ENCODE results near the gene B3GALT4. TPM values are rescaled to one million over a fixed set of nuclear protein-coding genes. Genes with fewer than 3 reads are reported as not detected.

B3GALT4 gene
- polyA plus RNA-seq, 5 donors: 3.3 to 4.8 (median 3.8) TPM

DNA sequence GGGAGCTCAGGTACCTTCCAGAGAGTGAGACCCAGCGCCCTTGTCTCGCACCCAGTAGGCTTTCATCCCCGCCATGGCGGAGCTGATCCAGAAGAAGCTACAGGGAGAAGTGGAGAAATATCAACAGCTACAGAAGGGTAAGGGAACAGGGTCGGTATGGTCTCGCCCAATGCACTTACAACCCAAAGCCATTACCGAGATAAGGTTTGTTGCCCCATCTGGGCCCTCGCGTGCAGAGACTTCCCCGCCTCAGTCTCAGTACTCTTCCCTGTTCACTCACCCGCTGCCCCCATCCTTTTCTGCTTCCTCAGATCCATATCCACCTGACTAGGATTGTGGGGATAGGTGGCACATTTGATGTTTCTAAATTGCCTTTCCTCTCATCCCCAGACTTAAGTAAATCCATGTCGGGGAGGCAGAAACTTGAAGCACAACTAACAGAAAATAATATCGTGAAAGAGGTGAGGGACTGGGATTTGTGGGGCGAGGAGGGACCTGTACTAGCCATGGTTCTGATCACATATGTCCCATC is 12.9 kb downstream of the B3GALT4 start:
- no peak for DNase-seq

DNA sequence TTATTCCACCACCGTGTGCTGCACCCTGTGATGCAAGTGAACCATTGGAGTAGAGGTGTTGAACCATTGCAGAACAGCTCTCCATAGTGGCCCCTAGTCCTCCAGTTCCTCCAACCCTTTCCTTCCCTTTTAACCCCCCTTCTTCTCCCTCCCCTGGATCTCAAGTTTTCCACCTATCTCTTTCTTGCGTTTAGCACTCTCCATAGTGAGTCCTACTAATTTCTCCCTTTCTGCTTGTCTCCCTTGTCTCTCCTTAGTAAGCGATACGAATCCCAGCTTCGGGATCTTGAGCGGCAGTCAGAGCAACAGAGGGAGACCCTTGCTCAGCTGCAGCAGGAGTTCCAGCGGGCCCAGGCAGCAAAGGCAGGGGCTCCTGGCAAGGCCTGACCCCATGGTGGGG is 13.5 kb downstream of the B3GALT4 start:
- no peak for DNase-seq

DNA sequence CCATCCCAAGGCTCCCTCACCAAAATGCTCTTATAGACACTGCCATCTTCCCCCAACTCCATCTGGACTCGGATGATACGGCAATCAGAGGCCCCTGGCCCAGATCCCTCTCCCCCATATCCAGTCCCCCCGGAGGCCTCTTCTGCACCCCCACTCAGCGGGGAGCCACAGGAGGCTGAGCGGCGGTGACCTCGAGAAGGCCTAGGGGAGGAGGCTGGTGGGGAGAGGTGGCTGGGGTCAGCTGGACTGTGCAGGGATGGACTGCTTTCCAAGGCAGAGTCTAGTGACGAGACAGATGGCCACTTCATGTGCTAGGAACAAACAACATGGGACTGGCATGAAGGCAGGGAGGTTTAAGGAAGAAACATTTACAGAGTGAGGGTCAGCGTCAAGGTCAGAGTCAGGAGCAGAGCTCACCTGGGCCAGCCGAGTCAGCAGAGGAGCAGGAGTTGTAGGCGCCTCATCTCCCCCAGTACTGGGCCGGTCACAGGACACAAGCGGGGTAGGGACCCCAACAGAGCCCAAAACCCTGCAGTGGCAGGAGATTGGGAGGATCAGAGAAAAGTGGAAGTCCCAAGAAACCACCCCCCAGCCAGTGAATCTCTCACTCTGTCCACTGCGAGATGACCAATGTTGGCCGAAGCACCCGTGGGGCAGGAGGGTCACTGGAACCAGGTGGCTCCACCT is 16.2 kb downstream of the B3GALT4 start:
- no peak for DNase-seq

DNA sequence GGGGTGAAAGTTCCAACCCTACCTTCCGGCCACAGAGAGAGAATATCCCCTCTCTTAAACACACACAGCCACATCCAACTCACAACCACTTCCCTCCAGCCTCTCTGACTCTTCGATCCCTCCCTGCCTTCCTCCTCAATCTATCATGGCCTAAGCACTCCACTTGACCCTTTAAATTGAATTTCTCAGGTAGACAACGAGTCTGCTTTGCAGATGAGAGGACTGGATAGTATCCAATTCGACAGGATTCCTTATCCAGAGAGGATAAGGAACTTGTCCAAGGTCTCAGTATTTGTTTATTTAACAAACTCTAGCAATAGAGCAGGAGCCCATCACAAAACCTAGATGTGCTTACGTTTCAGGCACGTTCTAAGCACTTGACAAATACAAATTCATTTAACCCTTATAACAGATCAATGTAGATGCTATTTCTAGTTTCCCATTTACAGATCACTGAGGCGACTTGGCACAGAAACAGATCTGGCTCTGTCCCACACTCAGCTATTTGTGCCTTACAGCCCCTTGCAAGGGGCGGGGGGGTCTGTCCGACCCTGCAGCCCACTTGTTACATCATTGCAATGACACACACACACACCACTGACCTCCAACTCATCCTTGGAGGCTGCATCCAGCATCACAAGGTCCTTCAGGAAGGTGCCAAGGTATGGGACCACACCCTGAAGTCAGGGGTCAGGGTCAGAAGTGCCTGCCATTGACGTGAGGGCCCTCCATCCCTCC is 17.3 kb downstream of the B3GALT4 start:
- DNase-seq: no peak

DNA sequence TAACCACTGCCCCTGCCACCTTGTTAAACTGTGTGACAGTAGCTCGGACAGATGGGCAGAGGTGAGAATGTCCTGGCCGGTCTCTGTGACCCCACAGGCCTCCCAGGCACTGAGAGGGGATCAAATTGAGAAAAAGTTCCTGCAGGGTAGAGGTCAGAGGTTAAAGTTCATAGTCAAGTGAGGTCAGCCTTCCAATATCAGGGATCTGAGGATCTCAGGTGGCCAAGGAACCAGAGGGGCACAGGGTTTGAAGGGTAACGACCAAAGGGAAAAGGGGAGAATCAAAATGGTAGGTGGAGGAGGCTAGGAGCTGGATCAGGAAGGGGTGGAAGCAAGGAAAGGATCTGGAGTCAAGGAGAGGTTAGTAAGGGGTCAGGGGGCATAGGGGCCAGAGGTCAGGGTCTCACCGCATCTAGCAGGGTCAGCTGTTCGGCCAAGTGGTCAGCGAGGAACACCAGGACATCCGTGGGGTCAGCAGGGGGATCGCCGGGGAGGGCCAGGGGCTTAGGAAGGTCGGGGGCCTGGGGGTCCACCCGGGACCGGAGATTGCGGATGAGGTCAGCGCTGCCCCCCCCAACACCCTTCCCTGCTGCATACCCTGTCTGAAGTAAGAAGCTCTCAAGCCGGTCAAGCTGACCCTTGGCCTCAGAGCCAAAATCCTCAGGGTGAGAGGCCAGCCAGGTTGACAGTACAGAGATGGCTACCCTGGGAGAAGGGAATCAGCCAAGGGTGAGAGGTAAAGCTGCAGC is 18.9 kb downstream of the B3GALT4 start:
- DNase-seq: no peak

DNA sequence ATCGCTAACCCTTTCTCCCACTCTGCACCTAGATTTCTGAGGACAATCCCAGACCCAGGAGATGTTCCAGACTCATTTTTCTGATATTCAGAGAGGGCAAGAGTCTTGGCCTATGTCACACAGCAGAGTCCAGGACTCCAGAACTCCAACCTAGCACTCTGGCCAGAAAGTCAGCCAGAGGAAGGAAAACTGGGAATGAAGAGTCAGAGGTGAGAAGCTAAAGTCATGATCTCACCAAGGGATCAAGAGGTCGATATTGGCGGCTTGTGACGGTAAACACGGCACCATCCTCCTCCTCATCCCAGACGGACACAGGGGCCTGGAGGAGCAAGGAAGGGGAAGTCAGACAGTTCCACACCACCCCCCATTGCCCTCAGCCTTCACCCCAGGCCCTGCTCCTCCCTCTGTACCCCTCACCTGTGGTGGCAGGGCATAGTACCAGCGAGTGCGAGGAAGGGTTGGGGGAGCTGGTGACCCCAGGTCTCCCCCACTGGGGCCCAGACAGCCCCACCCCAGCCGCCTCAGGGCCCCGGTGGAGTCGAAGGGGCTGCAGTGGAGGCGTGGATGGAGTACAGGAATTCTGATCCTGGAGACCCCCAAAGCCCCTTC is 20.0 kb downstream of the B3GALT4 start:
- DNase-seq: no peak

DNA sequence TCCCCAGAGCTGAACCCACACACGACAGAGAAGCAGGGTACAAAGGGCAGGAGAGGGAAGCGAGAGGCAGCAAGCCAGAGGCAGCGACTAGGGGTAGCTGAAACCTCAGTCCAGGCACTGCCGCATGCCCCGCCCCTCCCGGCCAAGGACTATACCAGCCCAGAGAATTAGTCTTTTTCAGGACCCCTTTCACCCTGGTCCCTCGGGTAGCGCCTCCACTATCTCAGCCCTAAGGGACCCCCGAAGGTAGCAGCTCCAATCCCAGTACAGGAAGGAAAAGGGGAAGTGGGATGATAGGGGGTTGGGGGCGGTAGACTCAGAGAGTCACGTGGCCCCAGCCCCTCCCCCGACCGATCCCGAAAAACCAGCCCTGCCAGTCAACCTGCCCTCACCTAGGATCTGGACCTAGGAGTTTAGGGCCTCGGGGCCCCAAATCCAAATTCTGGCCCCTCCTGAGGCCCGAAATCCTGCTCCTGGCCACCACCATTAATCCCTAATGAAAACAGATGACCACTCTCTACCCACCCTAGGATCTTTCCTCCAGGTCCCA is 20.6 kb downstream of the B3GALT4 start:
- DNase-seq: peak; percentile 51 to 55

DNA sequence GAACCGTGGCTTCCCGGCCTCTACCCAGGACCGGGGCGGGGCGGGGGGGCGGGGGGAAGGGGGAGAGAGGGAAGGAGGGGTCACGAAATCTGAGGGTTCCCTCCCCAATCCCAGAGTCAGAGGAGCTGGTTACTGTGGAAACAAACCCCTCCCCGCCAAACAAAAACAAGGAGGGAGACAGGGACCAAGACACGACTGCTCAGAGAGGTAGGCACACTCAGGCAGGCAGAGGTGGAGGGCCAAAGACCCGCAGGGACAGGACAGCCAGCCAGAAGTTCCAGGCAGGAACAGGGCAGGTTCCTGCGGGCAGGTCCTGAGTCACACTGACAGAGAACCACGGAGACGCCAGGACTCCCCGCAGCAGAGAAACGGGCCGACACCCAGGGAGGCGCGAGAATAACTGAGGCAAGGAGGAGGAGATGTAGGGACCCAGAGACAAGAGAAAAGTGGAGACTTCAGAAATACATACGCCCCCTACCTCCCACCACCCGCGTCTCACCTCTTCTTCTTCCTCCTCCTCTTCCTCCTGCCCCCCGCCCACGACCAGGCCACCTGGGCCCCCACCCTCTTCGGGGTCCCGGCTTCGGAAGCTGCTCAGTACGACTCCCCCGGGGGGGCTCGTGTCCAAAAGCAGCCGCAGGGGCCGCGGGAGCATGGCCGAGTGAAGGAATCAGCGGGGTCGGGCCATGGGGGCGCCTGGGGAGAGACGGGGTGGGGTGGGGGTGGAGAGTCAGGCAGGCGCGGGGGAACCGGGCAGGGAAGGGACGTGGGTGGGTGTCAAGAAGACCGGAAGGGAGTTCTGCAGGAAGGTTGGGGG is 21.2 kb downstream of the B3GALT4 start:
- peak; percentile 72 to 76 for DNase-seq

DNA sequence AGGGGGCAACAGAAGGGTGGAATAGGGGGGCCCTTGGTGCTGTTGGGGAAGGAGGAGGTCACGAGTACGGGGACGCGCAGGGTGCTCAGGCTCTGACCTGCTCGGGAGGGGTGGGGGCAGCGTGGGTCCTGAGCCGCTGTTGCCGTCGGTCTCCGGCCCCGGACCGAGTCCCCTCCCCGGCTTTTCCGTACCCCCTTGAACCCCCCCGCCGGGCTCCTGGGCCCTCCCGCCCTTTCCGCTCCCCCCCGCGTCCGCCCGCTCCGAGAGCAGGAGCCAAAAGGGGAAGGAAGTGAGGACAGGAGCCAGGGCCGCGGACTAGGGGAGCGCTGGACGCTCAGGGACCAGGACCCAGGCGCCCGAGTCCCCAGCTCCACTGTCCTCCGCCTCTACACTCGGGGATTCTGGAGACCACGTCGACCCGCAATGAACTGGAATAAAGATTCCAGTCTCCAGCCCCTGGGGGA is 21.9 kb downstream of the B3GALT4 start, which contains the start of gene RGL2:
TSS of gene RGL2 (minus strand) at position 170 of the 464 bp plus-strand sequence. CDS start 332 bp downstream, outside the sequence.
- peak; percentile 78 to 79 for DNase-seq

DNA sequence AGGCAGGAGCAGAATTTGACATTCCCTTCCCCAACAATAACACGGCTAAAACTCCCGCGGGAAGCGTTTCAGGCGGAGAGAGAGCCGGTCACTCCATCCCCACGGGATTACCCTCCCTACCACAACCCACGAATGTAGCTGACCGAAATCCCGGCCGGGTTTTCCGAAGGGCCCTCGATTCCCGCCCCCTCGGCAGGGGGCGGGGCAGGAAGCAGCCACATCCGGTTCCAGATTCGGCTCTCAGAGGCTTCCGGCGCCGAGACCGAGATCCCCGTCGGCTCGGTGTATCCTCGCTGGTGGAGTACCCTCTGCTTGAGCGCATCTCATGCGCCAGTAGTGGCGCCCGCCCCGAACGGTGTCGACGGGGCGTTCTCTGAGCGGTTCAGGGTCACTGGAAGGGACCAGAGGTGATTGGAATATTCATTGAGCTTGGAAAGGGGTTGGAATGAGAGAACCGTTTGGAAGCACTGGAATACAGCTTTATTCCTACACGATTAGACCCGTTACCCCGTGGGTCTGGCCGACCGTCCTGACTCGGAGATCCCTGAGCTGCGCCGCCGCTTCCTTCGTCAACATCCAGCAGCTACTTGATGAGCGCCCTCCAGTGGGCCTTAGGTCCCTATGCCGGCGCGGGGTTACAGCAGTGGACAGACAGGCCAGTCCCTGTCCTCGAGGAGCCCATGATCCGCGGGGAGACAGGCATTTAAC is 22.5 kb downstream of the B3GALT4 start:
- DNase-seq: peak; percentile 88 to 89

DNA sequence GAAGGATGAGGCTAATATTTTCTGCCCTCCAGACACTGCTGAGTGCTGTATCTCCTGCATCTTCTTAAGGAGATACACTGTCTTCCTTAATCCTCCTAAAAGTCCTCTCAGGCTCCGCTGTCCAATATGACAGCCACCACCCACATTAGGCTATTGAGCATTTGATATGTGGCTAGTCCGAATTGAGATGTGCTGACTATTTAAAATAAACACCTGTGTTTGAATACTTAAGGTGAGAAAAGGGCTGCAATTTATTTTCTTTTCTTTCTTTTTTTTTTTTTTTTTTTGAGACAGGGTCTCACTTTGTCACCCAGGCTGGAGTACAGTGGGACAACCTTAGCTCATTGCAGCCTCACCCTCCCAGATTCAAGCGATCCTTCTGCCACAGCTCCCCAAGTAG is 25.0 kb downstream of the B3GALT4 start:
- DNase-seq: no peak

DNA sequence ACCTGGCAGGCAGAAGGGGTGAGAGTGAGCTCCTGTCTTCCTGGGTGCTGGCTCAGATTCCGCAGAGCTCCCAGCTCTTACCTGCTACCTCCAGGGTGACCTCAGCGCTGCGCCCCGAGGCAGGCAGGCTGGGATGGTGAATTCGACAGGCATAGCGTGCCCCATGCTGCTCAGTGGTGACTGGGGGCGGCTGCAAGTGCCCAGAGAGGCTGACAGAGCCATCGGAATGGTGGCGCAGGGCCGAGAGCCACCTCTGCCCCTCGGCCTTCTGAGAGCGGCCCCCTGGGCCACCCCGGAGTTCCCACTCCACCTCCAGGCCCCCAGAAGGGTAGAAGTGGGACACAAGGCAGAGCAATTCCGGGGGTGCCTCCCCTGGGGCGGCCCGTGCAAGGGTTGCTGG is 27.3 kb downstream of the B3GALT4 start:
- no peak for DNase-seq

DNA sequence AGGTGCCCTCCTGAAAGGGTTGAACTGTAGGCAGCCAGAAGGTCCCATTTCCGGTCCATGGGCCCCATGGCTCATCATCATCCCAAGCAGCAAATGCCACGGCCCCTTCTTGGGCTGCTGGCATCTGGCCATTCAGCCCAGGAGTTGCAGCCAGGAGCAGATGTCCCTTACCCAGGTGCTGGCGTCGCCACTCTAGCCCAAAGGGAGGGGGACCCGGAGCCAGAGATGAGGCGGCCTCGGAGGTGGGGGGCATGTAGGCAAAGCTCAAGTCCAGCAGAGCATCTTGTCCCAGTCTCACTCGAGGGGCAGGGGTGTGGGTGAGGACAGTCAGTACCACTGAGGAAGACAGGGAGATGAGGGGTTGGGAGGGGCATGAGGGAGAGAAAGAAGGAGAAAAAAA is 28.1 kb downstream of the B3GALT4 start:
- no peak for DNase-seq

DNA sequence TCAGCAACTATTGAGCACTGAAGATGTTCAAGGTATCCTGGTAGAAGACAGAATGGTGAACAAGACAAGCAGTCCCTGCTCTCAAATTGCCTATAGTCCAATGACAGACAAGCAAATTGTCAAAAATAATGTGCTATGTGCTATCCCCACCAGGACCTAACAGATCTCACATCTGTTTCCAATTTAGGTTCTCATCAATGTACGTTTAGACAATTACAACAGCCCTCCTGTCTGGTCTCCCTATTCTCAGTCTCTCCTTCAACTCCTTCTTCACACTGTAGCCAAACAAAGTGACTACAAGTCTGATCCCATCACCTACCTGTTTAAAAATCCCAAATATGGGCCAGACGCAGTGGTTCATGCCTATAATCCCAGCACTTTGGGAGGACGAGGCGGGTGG is 29.4 kb downstream of the B3GALT4 start:
- no peak for DNase-seq

DNA sequence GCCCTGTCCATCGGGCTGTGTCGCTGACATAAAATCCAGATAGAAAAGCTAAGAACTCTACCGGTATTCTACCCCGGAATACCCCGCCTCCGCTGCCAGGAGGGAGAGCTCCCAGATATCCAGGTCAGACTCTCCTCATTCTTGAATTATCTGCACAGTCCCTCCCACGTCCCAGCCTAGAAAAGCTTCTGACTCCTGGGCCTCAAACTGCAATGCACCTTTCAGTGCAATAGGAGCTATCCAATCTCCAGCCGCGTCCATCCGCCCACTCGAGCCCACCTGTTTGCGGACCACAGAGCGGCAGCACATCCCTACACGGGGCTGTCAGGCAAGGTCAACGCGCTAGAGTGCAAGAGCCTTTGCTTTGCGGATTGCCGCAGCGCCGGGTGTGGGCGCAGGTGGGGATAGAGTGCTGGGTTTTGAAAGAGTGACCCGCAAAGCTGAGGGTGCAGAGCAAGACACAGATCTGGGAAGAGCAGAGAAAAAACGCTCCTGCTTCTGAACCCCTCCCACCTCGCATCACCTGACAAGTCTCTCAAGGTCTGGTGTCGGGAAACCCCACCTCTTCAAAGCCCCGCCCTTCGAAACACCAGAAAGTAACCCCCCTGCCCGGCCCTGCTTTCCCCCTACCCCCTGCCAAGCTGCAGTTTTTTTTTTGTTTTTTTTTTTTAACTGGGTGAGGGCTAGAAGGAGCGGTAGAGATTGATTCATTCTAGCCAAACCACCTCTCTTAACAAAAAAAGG is 35.6 kb downstream of the B3GALT4 start:
- peak in 1 of 2 donors; percentile 45 for DNase-seq

DNA sequence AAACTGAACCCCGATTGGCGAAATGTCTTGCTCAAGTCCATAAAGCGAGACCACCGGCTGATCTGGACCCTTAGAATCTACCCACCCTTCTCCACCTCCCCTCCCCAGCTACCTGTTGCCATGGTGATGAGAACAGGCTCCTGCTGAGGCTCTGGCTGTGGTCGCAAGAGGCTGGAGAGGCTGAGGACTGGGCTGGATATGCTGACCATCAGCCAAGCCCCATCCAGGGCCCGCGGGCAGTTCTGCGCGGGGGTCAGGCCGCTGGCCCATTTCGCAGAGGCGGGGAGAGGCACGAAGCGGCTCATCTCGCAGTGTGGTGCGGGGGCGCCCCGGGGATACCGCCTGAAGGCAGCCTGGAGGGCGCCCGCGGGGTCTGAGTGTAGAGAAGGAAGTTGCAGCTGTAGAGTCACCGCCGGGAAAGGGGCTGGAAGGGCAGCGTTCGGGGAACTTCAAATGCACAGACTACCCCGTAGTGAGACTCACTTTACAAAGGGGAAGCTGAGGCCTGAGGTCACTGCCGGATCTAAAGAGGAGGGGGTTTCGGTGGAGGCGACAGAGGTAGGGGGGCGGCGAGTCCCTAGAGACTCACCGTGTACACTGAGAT is 36.3 kb downstream of the B3GALT4 start:
- DNase-seq: no peak

DNA sequence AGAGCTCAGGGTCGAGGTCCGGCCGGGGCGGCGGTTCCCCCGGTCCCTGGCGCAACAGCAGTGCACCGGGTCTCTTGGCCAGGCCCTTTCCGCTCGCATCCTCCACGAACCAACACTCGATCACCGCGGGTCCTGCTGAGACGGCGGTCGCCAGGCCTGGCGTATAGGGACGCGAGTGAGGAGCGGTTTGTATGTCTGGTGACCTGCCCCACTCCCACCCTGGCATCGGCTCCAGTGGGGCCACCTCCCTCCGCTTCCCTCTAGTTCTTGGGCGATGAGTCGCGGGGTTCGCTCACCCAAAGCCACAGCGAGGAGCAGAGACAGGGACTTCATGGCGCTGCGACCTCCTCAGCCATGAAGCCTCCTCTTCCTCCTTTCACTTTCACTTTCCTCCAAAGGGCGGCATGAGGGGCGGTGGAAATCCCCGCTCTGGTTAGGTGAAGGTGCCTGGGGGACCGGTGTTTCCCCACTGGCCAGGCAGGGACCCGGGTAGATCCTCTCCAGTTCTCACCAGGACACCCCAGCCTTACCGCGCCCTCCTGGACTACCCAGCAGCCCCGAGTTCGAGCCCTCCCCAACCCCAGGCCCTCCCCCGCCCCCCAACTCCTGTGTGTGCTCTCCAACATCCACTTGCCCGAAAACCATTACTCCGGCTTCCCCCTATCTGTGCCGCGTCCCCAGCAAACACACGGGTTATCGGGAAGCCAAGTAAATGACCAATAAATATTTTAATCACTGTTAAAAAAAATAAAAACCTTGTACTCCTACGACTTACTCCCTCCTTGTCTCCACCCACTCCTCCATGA is 37.0 kb downstream of the B3GALT4 start, which contains the start of gene TAPBP:
TSS of gene TAPBP (minus strand) at position 370 of the 806 bp plus-strand sequence. CDS start at position 333, 37 bp downstream.
- DNase-seq: peak; percentile 69 to 76

DNA sequence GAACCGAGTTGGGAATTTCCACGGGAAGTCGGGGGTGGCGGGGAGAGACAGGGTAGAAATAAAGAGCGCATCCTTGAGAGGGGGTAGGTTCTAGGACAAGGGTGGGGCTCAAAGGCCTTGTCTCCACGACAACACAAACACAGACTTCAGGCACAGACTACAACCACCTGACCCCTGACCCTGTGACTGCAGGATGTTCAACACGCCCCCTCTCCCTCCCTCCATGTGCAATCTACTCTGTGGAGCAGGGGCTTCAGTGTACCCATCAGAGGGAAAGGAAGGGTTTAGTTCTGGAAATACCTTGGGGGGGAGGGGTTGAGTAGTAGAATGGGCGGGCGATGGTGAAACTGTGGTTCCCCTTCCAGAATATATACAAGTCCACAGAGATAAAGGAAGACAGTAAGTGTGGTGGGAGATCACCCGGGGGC is 37.6 kb downstream of the B3GALT4 start:
- peak; percentile 65 to 74 for DNase-seq
